K562 (cell line): Measurements from ENCODE around the gene OR8B4. TPM values are rescaled to one million over a fixed set of nuclear protein-coding genes. Genes with fewer than 3 reads are reported as not detected.

Source experiments
- ATAC-seq: fragments of 200-7000 bp; cut with Tn5 transposase; 3 replicates; pipeline ENCODE4 v1.9.1; 2020; ENCODE audit warnings: moderate library complexity
- Bru-seq: library from RNA; stranded (reverse); fragments of 400-500 nt; gene quantifications from one replicate; lab custom pipeline; 2021; lab: Mats Ljungman, UMichigan
- BruChase-seq, 2 experiments: library from RNA; stranded (reverse); fragments of 400-500 nt; gene quantifications; one replicate each; lab custom pipeline; 2021; lab: Mats Ljungman, UMichigan
- BruUV-seq: library from RNA; stranded (reverse); fragments of 400-500 nt; replicated peaks from 2 replicates; lab custom pipeline; 2021; lab: Mats Ljungman, UMichigan
- CTCF ChIA-PET: fragments of 300-600 bp; formaldehyde crosslinking; extraction: SDS; loops from one replicate; lab custom pipeline; 2021; ENCODE audit warnings: low intra/inter-chr PET ratio; lab: Yijun Ruan, JAX
- POLR2A ChIA-PET: fragments of 300-600, 350-650 bp; sonication (Branson Sonifier 250); formaldehyde crosslinking; extraction: SDS; loops from one replicate; lab custom pipeline; 2021; ENCODE audit warnings: antibody characterized with exemption, inconsistent platforms; lab: Yijun Ruan, JAX
- DNase-seq, 4 experiments: peaks; one replicate each; pipeline versions ENCODE4 v3.0.0 to v3.0.0-alpha.2; 2011 to 2018; ENCODE audit warnings: low spot score in 3 of 4, mixed read lengths in 3 of 4; ENCODE audit errors: extremely low read depth in 1 of 4
- FAIRE-seq: peaks from 2 replicates; lab custom pipeline; 2011; peaks lifted over from hg19 to GRCh38; lab: Jason Lieb, UNC
- H2AFZ ChIP-seq: 2 replicates; pipeline ENCODE4 v1.6.0; 2011; ENCODE audit warnings: low read depth, low read length, control low read depth, inconsistent platforms
- H3K27ac ChIP-seq: fragments of 200-600 bp; 3 replicates; pipeline ENCODE4 v1.8.0; 2011; ENCODE audit warnings: low read depth, mild to moderate bottlenecking, control low read depth, inconsistent platforms, low read length, moderate library complexity, mixed read lengths; ENCODE audit errors: extremely low read depth
- H3K27me3 ChIP-seq, 2 experiments: fragments of 300-600 bp in 1 of 2; 2 replicates in 1 of 2; 3 replicates in 1 of 2; pipeline versions ENCODE4 v1.6.0 to v1.8.0; 2011; ENCODE audit warnings: inconsistent platforms in 2 of 2, low read length in 2 of 2, mild to moderate bottlenecking in 1 of 2, mixed read lengths in 1 of 2, moderate library complexity in 1 of 2; ENCODE audit not compliant: control insufficient read depth in 2 of 2, insufficient read depth in 2 of 2
- H3K36me3 ChIP-seq: fragments of 300-600 bp; 3 replicates; pipeline ENCODE4 v1.8.0; 2011; ENCODE audit warnings: mild to moderate bottlenecking, low read length, inconsistent platforms; ENCODE audit not compliant: control insufficient read depth, insufficient read depth
- H3K4me1 ChIP-seq, 2 experiments: fragments of 200-600 bp in 1 of 2; replicated peaks in 1 of 2; 2 replicates in 1 of 2; 3 replicates in 1 of 2; pipeline versions ENCODE4 v1.5.1 to v1.8.0; 2011; ENCODE audit warnings: inconsistent platforms in 2 of 2, low read length in 2 of 2, mild to moderate bottlenecking in 1 of 2, mixed read lengths in 1 of 2, moderate library complexity in 1 of 2; ENCODE audit not compliant: control insufficient read depth in 2 of 2, insufficient read depth in 2 of 2
- H3K4me2 ChIP-seq: 2 replicates; pipeline ENCODE4 v1.6.1; 2011; ENCODE audit warnings: low read length, control low read depth, inconsistent platforms, mixed read lengths; ENCODE audit not compliant: insufficient read depth
- H3K4me3 ChIP-seq: fragments of 200-600 bp; sonication (generic), shearing (Covaris generic); 2 replicates; pipeline ENCODE4 v1.5.1; 2016; ENCODE audit warnings: control low read depth, inconsistent platforms
- H3K79me2 ChIP-seq: fragments of 200-600 bp; 3 replicates; pipeline ENCODE4 v1.8.0; 2011; ENCODE audit warnings: low read length, inconsistent platforms; ENCODE audit not compliant: control insufficient read depth, insufficient read depth
- H3K9ac ChIP-seq, 2 experiments: 2 replicates each; pipeline versions ENCODE4 v1.6.0 to v1.6.1; 2011; ENCODE audit warnings: low read depth in 2 of 2, low read length in 2 of 2, control low read depth in 1 of 2, inconsistent platforms in 1 of 2, mild to moderate bottlenecking in 1 of 2, mixed read lengths in 1 of 2; ENCODE audit not compliant: insufficient read depth in 1 of 2
- H3K9me1 ChIP-seq: one replicate; pipeline ENCODE4 v1.6.0; 2011; ENCODE audit warnings: inconsistent platforms, mild to moderate bottlenecking, low read length, moderate library complexity; ENCODE audit not compliant: control insufficient read depth, insufficient read depth
- H3K9me3 ChIP-seq: replicated peaks from 2 replicates; pipeline ENCODE4 v1.5.1; 2011; ENCODE audit warnings: low read depth, low read length, inconsistent platforms; ENCODE audit not compliant: control insufficient read depth, insufficient read depth
- H4K20me1 ChIP-seq: replicated peaks from 2 replicates; pipeline ENCODE4 v1.6.1; 2011; ENCODE audit warnings: low read length, inconsistent platforms, mixed read lengths; ENCODE audit not compliant: control insufficient read depth, insufficient read depth
- BACH1 ChIP-seq: fragments of 200-800 bp; sonication (Bioruptor generic); IDR thresholded peaks from 2 replicates; pipeline ENCODE4 v1.6.1; 2016; ENCODE audit warnings: missing genetic modification characterization, missing compliant biosample characterization
- C11orf30 ChIP-seq: fragments of 450-650 bp; IDR thresholded peaks from 2 replicates; pipeline ENCODE4 v1.6.1; 2016; ENCODE audit warnings: low read depth, mild to moderate bottlenecking
- CBX8 ChIP-seq: fragments of 200-600 bp; sonication (generic); IDR thresholded peaks from 2 replicates; pipeline ENCODE4 v1.6.1; 2012; ENCODE audit warnings: borderline replicate concordance, mixed run types, low read depth, mild to moderate bottlenecking, moderate library complexity, mixed read lengths, low read length, control low read depth, inconsistent platforms; ENCODE audit not compliant: poor library complexity, severe bottlenecking; ENCODE audit errors: extremely low read depth
- ETS2 ChIP-seq: IDR thresholded peaks from 2 replicates; pipeline ENCODE4 v1.6.1; 2016; ENCODE audit warnings: borderline replicate concordance, missing genetic modification characterization, mild to moderate bottlenecking, moderate library complexity, missing compliant biosample characterization; ENCODE audit not compliant: poor library complexity, severe bottlenecking
- HDAC3 ChIP-seq: fragments of 450-650 bp; IDR thresholded peaks from 2 replicates; pipeline ENCODE4 v1.6.1; 2018; ENCODE audit warnings: borderline replicate concordance, mild to moderate bottlenecking, moderate library complexity; ENCODE audit not compliant: partially characterized antibody
- MAFF ChIP-seq: IDR thresholded peaks from 2 replicates; pipeline ENCODE4 v1.6.1; 2012; ENCODE audit warnings: low read length, improper control_type of control experiment
- MAFG ChIP-seq: fragments of 450-650 bp; conservative IDR thresholded peaks from 2 replicates; pipeline ENCODE4 v1.6.1; 2016; ENCODE audit warnings: missing genetic modification characterization, missing compliant biosample characterization
- NCOA4 ChIP-seq: fragments of 450-650 bp; IDR thresholded peaks from 2 replicates; pipeline ENCODE4 v1.6.1; 2018; ENCODE audit warnings: mild to moderate bottlenecking; ENCODE audit not compliant: partially characterized antibody
- NELFE ChIP-seq: IDR thresholded peaks from 2 replicates; pipeline ENCODE4 v1.6.1; 2011; ENCODE audit warnings: mild to moderate bottlenecking; ENCODE audit not compliant: insufficient read depth, insufficient read length
- NFE2 ChIP-seq: IDR thresholded peaks from 2 replicates; pipeline ENCODE4 v1.6.1; 2014; ENCODE audit warnings: antibody characterized with exemption, low read depth
- NR3C1 ChIP-seq: sonication (generic); formaldehyde crosslinking; IDR thresholded peaks from 2 replicates; pipeline ENCODE4 v1.8.1; 2022; ENCODE audit warnings: missing genetic modification reagents
- NRF1 ChIP-seq, 2 experiments: fragments of 450-650 bp; IDR thresholded peaks in 1 of 2; conservative IDR thresholded peaks in 1 of 2; 2 replicates each; pipeline ENCODE4 v1.6.1; 2014; ENCODE audit warnings: mild to moderate bottlenecking in 2 of 2
- NUFIP1 ChIP-seq: fragments of 450-650 bp; IDR thresholded peaks from 2 replicates; pipeline ENCODE4 v1.6.1; 2018; ENCODE audit not compliant: partially characterized antibody
- POLR2AphosphoS5 ChIP-seq: IDR thresholded peaks from 2 replicates; pipeline ENCODE4 v1.6.1; 2011; ENCODE audit warnings: mild to moderate bottlenecking, low read depth, low read length, moderate library complexity; ENCODE audit not compliant: control insufficient read depth, insufficient read depth
- RBBP5 ChIP-seq: fragments of 200-600 bp; sonication (generic); IDR thresholded peaks from 2 replicates; pipeline ENCODE4 v1.6.1; 2012; ENCODE audit warnings: borderline replicate concordance, mild to moderate bottlenecking, low read length, control low read depth, inconsistent platforms; ENCODE audit not compliant: insufficient read depth, poor library complexity, severe bottlenecking
- USF2 ChIP-seq: sonication (generic); formaldehyde crosslinking; IDR thresholded peaks from 2 replicates; pipeline ENCODE4 v1.5.0; 2020; ENCODE audit warnings: missing genetic modification reagents
- ZBTB1 ChIP-seq: sonication (generic); formaldehyde crosslinking; IDR thresholded peaks from 2 replicates; pipeline ENCODE4 v1.8.1; 2023; ENCODE audit warnings: missing genetic modification reagents, low read depth, mild to moderate bottlenecking, borderline replicate concordance
- ZNF174 ChIP-seq: fragments of 250-450 bp; sonication (Bioruptor Pico); IDR thresholded peaks from 2 replicates; pipeline ENCODE4 v1.4.0; 2020; ENCODE audit warnings: mild to moderate bottlenecking
- ZNF23 ChIP-seq: fragments of 250-450 bp; sonication (Bioruptor Pico); IDR thresholded peaks from 2 replicates; pipeline ENCODE4 v1.4.0; 2020; ENCODE audit warnings: mild to moderate bottlenecking
- ZNF316 ChIP-seq: fragments of 450-650 bp; IDR thresholded peaks from 2 replicates; pipeline ENCODE4 v1.6.1; 2016
- WGBS: fragments of 100-300 bp; shearing (Covaris generic); methylation state at CpG from one replicate; pipeline ENCODE4 v1.1.6; 2016; ENCODE audit warnings: low coverage, mixed read lengths; ENCODE audit not compliant: insufficient coverage; ENCODE audit errors: missing lambda C conversion rate; 5-methylcytosine and 5-hydroxymethylcytosine counted together
- in situ Hi-C: fragments of 300-500 bp; cut with MboI; formaldehyde crosslinking; loops from 4 replicates; pipeline ENCODE4 v1.15.0; 2018; ENCODE audit warnings: inconsistent platforms, mixed read lengths
- intact Hi-C: fragments of 100-400 bp; cut with micrococcal nuclease; formaldehyde crosslinking; loops from 2 replicates; pipeline ENCODE4 v1.14.2; 2022
- long read RNA-seq, 3 experiments: library from polyadenylated mRNA in 2 of 3; library from RNA in 1 of 3; unstranded in 2 of 3; stranded (forward) in 1 of 3; transcript quantifications; one replicate each; pipeline ENCODE4 v2.0.0, GENCODE V29; 2019 to 2022
- polyA minus RNA-seq, 3 experiments: library from RNA; depleted of rRNA, polyadenylated mRNA; stranded (reverse); fragments of >200 nt; gene quantifications; 2 replicates each; pipeline ENCODE4 v1.2.3, GENCODE V29; 2011
- polyA plus RNA-seq, 8 experiments: library from polyadenylated mRNA; depleted of rRNA in 4 of 8; stranded (reverse) in 5 of 8; unstranded in 3 of 8; fragments of >200 nt; fragmentation: Nextera tagmentation in 2 of 8; fragmentation: Illumina TruSeq in 1 of 8; extraction: Ambion mirVana in 2 of 8; extraction: Trizol in 1 of 8; gene quantifications; 2 replicates each; pipeline versions ENCODE4 v1.2.1 to v1.2.3, GENCODE V29; 2011 to 2014; ENCODE audit warnings: inconsistent platforms in 1 of 8, missing spikeins in 1 of 8
- total RNA-seq, 7 experiments: library from RNA; depleted of rRNA in 6 of 7; stranded (reverse); fragments of >200 nt in 6 of 7; fragmentation: Illumina TruSeq in 2 of 7; extraction: Trizol in 2 of 7; gene quantifications; 2 replicates each; pipeline versions ENCODE4 v1.2.1 to v1.2.3, GENCODE V29; 2011 to 2021; ENCODE audit warnings: low replicate concordance in 1 of 7

OR8B4 gene
- not detected in 2 replicates for total RNA-seq (2011; cell fraction: chromatin; rRNA removed; ENCODE audit: low replicate concordance)
- total RNA-seq (2011; cell fraction: nucleolus; rRNA removed) = not detected in 2 replicates
- not detected in 2 replicates for total RNA-seq (2011; cell fraction: nucleoplasm; rRNA removed)
- total RNA-seq (2014; rRNA removed) (not detected in 2 replicates), total RNA-seq (2014; rRNA removed; fragmentation: Illumina TruSeq; extraction: Trizol) (not detected in 2 replicates), total RNA-seq (2015; rRNA removed; fragmentation: Illumina TruSeq; extraction: Trizol) (not detected in 2 replicates), total RNA-seq (2021) (not detected in 2 replicates), polyA plus RNA-seq (2011; rRNA removed) (not detected in 2 replicates), polyA plus RNA-seq (2014; fragmentation: Illumina TruSeq; extraction: Trizol) (not detected in 2 replicates), polyA plus RNA-seq (2014; fragmentation: Nextera tagmentation; extraction: Ambion mirVana) (not detected), polyA plus RNA-seq (2014; rRNA removed) (not detected in 2 replicates), polyA minus RNA-seq (2011; rRNA and poly(A)+ RNA removed) (not detected in 2 replicates), Bru-seq, nascent RNA (not detected), BruChase-seq, experiment 1, labeled RNA remaining after a 2-hour chase (not detected), BruChase-seq, experiment 2, labeled RNA remaining after a 6-hour chase (not detected)
- not detected in 2 replicates for polyA plus RNA-seq (2011; cell fraction: cytosol; rRNA removed)
- not detected in 2 replicates for polyA plus RNA-seq (2011; cell fraction: nucleus; rRNA removed)
- polyA plus RNA-seq (2012) = 0.10 TPM in 1 of 2 replicates, not detected in the other
- polyA minus RNA-seq (2011; cell fraction: cytosol; rRNA and poly(A)+ RNA removed) = not detected in 2 replicates
- polyA minus RNA-seq (2011; cell fraction: nucleus; rRNA and poly(A)+ RNA removed) = not detected in 2 replicates
- long read RNA-seq, experiment 1 = 0 reads
- long read RNA-seq, experiment 2 = 0 reads
- long read RNA-seq, experiment 3 = 0 reads

GRCh38 chr11:124424384-124424921 lies at the start of gene OR8B4:
OR8B4 (minus strand) TSS chr11:124424871; CDS start chr11:124424871, 0 bp downstream.
- ChIA-PET POLR2A (interaction anchor here (0.6 kb wide), 1 partner anchor 362 kb away, joined by 3 read pairs; no protein-coding TSS in a partner anchor), CTCF (no interaction called here)
- 38% methylated on average over 2 of the region's 2 CpGs for WGBS
- Histone ChIP-seq H3K4me3 (no peak within 1 kb of the TSS), H3K4me1 (no peaks in the 10 kb centered on the region; a peak in 2 of 5 replicates), H3K4me2 (no peak within 1 kb of the TSS), H3K79me2 (no peaks in the 10 kb centered on the region), H3K27ac (no peak within 1 kb of the TSS), H3K9me3 (no peaks in the 10 kb centered on the region; the same call in 1 of the 2 replicates), H3K36me3 (no peaks in the 10 kb centered on the region), H3K9ac (no peak within 1 kb of the TSS), H4K20me1 (no peaks in the 10 kb centered on the region), H2AFZ (no peak within 1 kb of the TSS), H3K27me3 (no peaks in the 10 kb centered on the region), H3K9me1 (no peaks in the 10 kb centered on the region)
- BruUV-seq = no TSS peak
- DNase-seq = no peak
- intact Hi-C loops = no loop called here
- no peak for FAIRE-seq
- in situ Hi-C loops = loop anchor here (25.0 kb wide), 1 partner anchor 413 kb away; no protein-coding TSS in a partner anchor
- ATAC-seq = no peak
- no peak for TF ChIP-seq RBBP5
- peak; percentile 78 for TF ChIP-seq BACH1 (tag)
- TF ChIP-seq MAFG = peak; percentile 96
- no peak for TF ChIP-seq ZNF23 (CRISPR knock-in tag)
- no peak for TF ChIP-seq ETS2 (tag)
- TF ChIP-seq NR3C1 (CRISPR knock-in tag) = no peak
- no peak for TF ChIP-seq USF2 (CRISPR knock-in tag)
- TF ChIP-seq C11orf30 = peak; percentile 88
- no peak for TF ChIP-seq HDAC3
- no peak for TF ChIP-seq ZNF174 (CRISPR knock-in tag)
- TF ChIP-seq NRF1 (conservative IDR thresholded peaks at IDR 0.05 in 1 of 2, IDR thresholded peaks at IDR 0.05 in 1 of 2) = no peak
- TF ChIP-seq CBX8 = no peak
- TF ChIP-seq NFE2 = peak; percentile 75
- peak; percentile 74; the same call in 1 of the 2 replicates for TF ChIP-seq MAFF
- TF ChIP-seq NUFIP1 = no peak
- TF ChIP-seq NCOA4 = no peak
- TF ChIP-seq NELFE = no peak
- TF ChIP-seq POLR2AphosphoS5 = no peak
- TF ChIP-seq ZNF316 = peak; percentile 94
- TF ChIP-seq ZBTB1 (CRISPR knock-in tag) = no peak
